ENCODE data around the gene PPARD. TPM values are rescaled to one million over a fixed set of nuclear protein-coding genes. Genes with fewer than 3 reads are reported as not detected.

Gene PPARD
- total RNA-seq, 4 donors from 2014 or later: 6.3 to 16.7 (median 12.0) TPM

DNA sequence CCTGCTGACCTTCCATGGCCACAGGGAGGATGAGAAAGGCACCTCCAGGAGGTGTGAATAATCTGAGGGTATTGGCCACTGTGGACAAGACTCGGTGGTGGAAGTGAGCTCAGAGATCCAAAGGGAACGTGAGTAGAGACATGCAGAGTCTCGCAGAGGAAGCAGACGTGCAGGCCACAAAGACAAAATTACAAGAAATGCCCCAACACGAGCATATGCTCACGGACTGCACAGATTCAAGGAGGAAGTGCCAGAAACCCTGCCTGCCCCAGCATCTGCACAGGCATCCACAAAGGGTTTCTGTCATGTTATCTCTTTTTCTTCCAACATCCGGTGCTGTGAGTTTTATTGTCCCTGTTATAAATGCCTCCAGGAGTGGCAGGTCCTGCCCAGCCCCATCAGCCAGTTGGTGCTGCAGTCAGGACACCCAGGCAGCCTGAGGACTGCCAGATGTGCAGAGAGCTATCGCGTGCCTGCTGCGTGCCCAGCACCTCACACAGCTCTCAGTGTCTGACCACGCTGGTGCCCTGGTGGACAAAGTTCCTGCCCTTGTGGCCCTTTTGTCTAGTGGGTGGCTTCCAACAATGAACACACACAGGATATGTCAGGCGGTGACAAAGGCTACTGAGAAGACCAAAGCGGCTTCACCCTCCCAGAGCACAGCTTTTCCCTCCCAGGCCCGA is 75.8 kb downstream of the PPARD start:
- Histone ChIP-seq H3K4me3 (no peak overlapping the region), H3K36me3 (peaks cover 4 to 19% of the 10 kb centered on the region in 2 donors), H3K9me3 (no peaks in the 10 kb centered on the region), H3K27ac (no peak overlapping the region), H3K4me1 (peaks cover 10 to 16% of the 10 kb centered on the region in 2 donors), H3K27me3 (no peaks in the 10 kb centered on the region)
- ATAC-seq (no peak), DNase-seq (no peak)
- TF ChIP-seq, protein P1, sequence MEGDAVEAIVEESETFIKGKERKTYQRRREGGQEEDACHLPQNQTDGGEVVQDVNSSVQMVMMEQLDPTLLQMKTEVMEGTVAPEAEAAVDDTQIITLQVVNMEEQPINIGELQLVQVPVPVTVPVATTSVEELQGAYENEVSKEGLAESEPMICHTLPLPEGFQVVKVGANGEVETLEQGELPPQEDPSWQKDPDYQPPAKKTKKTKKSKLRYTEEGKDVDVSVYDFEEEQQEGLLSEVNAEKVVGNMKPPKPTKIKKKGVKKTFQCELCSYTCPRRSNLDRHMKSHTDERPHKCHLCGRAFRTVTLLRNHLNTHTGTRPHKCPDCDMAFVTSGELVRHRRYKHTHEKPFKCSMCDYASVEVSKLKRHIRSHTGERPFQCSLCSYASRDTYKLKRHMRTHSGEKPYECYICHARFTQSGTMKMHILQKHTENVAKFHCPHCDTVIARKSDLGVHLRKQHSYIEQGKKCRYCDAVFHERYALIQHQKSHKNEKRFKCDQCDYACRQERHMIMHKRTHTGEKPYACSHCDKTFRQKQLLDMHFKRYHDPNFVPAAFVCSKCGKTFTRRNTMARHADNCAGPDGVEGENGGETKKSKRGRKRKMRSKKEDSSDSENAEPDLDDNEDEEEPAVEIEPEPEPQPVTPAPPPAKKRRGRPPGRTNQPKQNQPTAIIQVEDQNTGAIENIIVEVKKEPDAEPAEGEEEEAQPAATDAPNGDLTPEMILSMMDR (IDR thresholded peaks at IDR 0.05 in 4 of 5, conservative IDR thresholded peaks at IDR 0.05 in 1 of 5): no peak
- no peak for TF ChIP-seq POLR2A (IDR thresholded peaks at IDR 0.05)
- intact Hi-C loops (cut with DNase I; ENCODE audit: low total_unique reads): no loop called here
- in situ Hi-C loops (cut with MboI; ENCODE audit: low sequenced_read_pairs in 4 of 4): no loop called here

DNA sequence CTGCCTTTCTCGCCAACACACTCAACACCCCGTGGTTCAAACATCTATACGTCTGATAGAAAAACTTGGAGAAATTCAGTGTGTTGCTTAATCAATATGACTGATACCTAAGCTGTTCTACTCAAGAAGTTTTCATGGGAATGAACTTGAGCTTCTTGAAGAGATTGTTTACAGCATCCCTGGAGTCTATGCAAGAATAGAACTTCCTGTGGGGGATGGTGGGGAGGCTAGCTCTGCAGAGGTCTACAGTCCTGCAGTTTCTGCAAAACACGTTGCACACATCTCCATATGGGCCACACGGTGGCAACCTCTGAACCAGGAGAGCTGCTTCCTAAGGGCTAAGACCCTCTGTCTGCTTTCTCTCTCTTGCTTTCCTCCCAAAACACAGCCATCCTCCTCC is 77.1 kb downstream of the PPARD start:
- in situ Hi-C loops (cut with MboI; ENCODE audit: low sequenced_read_pairs in 4 of 4): no loop called here
- Histone ChIP-seq H3K27ac (no peak overlapping the region), H3K36me3 (peaks cover 4 to 26% of the 10 kb centered on the region in 2 donors), H3K27me3 (no peaks in the 10 kb centered on the region), H3K4me3 (no peak overlapping the region), H3K9me3 (no peaks in the 10 kb centered on the region), H3K4me1 (peaks cover 10 to 15% of the 10 kb centered on the region in 2 donors)
- intact Hi-C loops (cut with DNase I; ENCODE audit: low total_unique reads): no loop called here
- ATAC-seq (no peak), DNase-seq (no peak)
- TF ChIP-seq, protein P1 (IDR thresholded peaks at IDR 0.05 in 4 of 5, conservative IDR thresholded peaks at IDR 0.05 in 1 of 5): no peak
- no peak for TF ChIP-seq POLR2A (IDR thresholded peaks at IDR 0.05)

DNA sequence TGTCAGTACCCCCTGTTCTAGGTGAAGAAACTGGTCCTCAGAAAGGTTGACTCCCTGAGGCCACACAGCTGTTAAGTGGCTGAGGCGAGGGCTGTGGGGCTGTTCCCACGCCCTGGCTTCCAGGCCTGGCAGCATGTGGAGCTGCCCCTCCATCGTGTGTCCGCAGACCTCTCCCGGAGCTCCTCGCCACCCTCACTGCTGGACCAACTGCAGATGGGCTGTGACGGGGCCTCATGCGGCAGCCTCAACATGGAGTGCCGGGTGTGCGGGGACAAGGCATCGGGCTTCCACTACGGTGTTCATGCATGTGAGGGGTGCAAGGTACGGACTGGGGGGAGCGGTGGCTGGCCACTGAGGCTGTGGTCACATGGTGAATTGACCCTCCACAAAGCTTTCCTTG is 77.6 kb downstream of the PPARD start:
- H3K9me3 ChIP-seq: no peaks in the 10 kb centered on the region
- in situ Hi-C loops (cut with MboI; ENCODE audit: low sequenced_read_pairs in 4 of 4) (no loop called here), intact Hi-C loops (cut with DNase I; ENCODE audit: low total_unique reads) (no loop called here)
- no peak overlapping the region for H3K4me3 ChIP-seq
- DNase-seq: no peak
- peaks cover 4 to 32% of the 10 kb centered on the region in 2 donors for H3K36me3 ChIP-seq
- peaks cover 4 to 9% of the 10 kb centered on the region in 2 donors for H3K4me1 ChIP-seq
- H3K27me3 ChIP-seq: no peaks in the 10 kb centered on the region
- H3K27ac ChIP-seq: no peak overlapping the region
- TF ChIP-seq POLR2A (IDR thresholded peaks at IDR 0.05): no peak
- ATAC-seq: no peak

DNA sequence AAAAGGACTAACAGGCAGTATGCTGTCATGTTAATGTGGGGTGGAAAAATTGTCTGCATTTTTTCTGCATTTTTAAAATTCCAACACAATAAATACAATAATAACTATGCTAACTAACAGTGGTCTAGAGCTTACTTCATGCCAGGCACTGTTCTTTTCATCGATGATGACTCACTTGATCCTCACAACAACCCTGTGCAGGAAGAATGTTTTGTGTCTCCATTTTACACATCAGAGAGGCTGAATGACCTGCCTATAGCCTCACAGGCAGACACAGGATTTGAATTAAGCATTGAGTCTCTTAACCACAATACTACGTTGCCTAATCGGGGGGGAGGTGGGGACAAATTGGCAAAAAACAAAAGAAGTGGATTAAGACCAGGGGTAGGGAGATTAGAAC is 82.9 kb downstream of the PPARD start:
- ATAC-seq (no peak), DNase-seq (no peak)
- Histone ChIP-seq H3K36me3 (peaks cover 4 to 47% of the 10 kb centered on the region in 2 donors), H3K27me3 (no peaks in the 10 kb centered on the region), H3K27ac (no peak overlapping the region), H3K4me1 (no peaks in the 10 kb centered on the region), H3K9me3 (no peaks in the 10 kb centered on the region), H3K4me3 (no peak overlapping the region)
- TF ChIP-seq, protein P1 (IDR thresholded peaks at IDR 0.05 in 4 of 5, conservative IDR thresholded peaks at IDR 0.05 in 1 of 5): no peak
- no peak for TF ChIP-seq POLR2A (IDR thresholded peaks at IDR 0.05)
- intact Hi-C loops (cut with DNase I; ENCODE audit: low total_unique reads): no loop called here
- in situ Hi-C loops (cut with MboI; ENCODE audit: low sequenced_read_pairs in 4 of 4): no loop called here

DNA sequence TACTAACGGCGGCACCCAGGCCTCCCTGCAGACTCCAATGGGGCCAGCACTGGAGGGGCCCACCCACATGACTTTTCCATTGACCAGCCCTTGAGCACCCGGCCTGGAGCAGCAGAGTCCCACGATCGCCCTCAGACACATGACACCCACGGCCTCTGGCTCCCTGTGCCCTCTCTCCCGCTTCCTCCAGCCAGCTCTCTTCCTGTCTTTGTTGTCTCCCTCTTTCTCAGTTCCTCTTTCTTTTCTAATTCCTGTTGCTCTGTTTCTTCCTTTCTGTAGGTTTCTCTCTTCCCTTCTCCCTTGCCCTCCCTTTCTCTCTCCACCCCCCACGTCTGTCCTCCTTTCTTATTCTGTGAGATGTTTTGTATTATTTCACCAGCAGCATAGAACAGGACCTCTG is 83.7 kb downstream of the PPARD start:
- Histone ChIP-seq H3K9me3 (no peaks in the 10 kb centered on the region), H3K27me3 (no peaks in the 10 kb centered on the region), H3K4me1 (no peaks in the 10 kb centered on the region), H3K36me3 (peaks cover 4 to 47% of the 10 kb centered on the region in 2 donors), H3K4me3 (no peak overlapping the region), H3K27ac (no peak overlapping the region)
- intact Hi-C loops (cut with DNase I; ENCODE audit: low total_unique reads): no loop called here
- ATAC-seq: no peak
- TF ChIP-seq, protein P1 (IDR thresholded peaks at IDR 0.05 in 4 of 5, conservative IDR thresholded peaks at IDR 0.05 in 1 of 5): no peak
- TF ChIP-seq POLR2A (IDR thresholded peaks at IDR 0.05): no peak
- in situ Hi-C loops (cut with MboI; ENCODE audit: low sequenced_read_pairs in 4 of 4): no loop called here
- DNase-seq: peak; percentile 16 to 25

Data from gastrocnemius medialis (tissue), 4 donors.